ENCODE measurements around the gene TMEM61. TPM values are rescaled to one million over a fixed set of nuclear protein-coding genes. Genes with fewer than 3 reads are reported as not detected.

TMEM61 gene
- polyA plus RNA-seq, 1 of the 3 experiments (the other 2 are of a cell fraction), result not detected

DNA sequence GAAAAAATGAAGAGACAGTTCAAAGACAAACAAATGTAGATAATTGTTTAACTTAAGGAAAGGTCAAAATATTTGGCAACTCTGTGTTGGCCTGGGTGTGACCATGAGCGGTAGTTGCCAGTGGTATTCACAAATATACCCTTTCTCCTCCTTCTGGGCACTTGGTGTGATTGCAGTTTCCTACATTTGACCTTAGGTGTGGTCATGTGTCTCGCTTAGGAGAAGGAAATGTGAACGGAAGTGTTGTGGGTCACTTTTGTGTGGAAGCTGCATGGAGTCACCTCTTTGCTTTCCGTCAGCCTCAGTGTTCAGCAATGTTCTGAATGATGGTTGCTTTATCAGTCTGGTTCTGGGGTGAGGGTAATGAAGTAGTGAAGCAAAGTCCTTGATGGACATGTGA lies 55.5 kb downstream of the TMEM61 start:
- H3K9me2 ChIP-seq, result no peaks in the 10 kb centered on the region
- H3K4me3 ChIP-seq (ENCODE audit: low read depth in 2 of 2, low read length in 1 of 2), result no peak overlapping the region
- no peaks in the 10 kb centered on the region for H3F3A ChIP-seq (replicated peaks; ENCODE audit: insufficient read depth)
- no peak overlapping the region for H3K4me2 ChIP-seq
- H3K27me3 ChIP-seq (ENCODE audit: insufficient read depth), result peaks cover 57% of the 10 kb centered on the region
- POLR2A ChIA-PET, result no interaction called here
- no peak for TF ChIP-seq FOSL2 (IDR thresholded peaks at IDR 0.05; ENCODE audit: borderline replicate concordance, low read depth)
- CTCF ChIA-PET, result interaction anchor here (0.7 to 5.9 kb wide), 5 partner anchors 14 to 151 kb away, joined by 3 to 49 read pairs (median 10); no protein-coding TSS in a partner anchor
- no peak overlapping the region for H3K27ac ChIP-seq (ENCODE audit: low read depth in 2 of 2, low read length in 1 of 2)
- no peaks in the 10 kb centered on the region for H4K20me1 ChIP-seq (ENCODE audit: insufficient read depth)
- peaks cover 0 to 14% of the 10 kb centered on the region in 2 experiments; a peak in 1 of 4 replicates for H3K4me1 ChIP-seq (ENCODE audit: control insufficient read depth in 1 of 2, insufficient read depth in 2 of 2, low read depth in 1 of 2, low read length in 1 of 2)
- WGBS (ENCODE audit: low lambda C conversion rate), result 83% methylated on average over 4 of the region's 4 CpGs
- no peaks in the 10 kb centered on the region for H3K79me2 ChIP-seq (ENCODE audit: insufficient read depth)
- no peak overlapping the region for H3K9ac ChIP-seq
- no peak for DNase-seq
- H3K9me3 ChIP-seq, result no peaks in the 10 kb centered on the region
- no peak overlapping the region for H2AFZ ChIP-seq (ENCODE audit: low read depth)
- H3K36me3 ChIP-seq (replicated peaks in 1 of 2; ENCODE audit: control insufficient read depth in 1 of 2, insufficient read depth in 2 of 2, low read length in 1 of 2), result no peaks in the 10 kb centered on the region

DNA sequence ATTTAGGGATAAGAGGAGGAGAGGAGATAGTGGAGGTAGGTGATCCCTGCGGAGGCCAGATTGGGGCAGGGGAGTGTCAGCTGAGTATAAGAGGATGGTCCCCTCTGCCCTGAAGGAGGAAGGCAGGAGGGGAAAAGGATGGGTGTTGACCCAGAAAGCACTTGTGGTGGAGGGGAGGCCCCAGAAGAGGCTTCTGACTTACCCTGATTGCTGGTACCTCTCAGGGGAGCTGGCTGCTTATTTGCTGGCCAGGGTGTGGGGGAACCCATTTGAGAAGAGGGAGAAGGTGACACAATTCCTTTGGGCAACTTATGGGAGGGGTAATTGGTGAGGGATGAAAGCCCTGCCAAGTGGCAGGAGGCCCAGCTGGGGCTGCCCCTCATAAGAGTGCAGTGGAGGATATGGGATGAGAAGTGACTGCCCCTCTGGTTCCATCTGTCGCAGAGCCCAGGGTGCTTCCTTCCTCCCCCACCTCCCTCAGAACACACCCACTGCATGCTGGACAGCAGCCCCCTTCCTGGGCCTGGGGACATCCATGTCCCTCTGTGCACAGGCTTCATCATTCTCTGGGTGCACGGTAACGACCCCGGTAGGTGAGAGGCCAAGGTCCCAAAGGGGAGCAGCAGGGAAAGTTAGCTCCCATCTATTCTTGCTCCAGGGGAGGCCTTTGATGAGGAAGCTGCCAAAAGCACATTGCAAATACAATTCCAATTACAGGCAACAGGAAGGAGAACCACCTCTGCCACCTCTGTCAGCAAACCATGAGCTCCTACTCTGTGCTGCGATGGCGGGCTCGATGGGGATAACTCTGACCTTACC lies 57.5 kb downstream of the TMEM61 start:
- Histone ChIP-seq H3K27me3 (ENCODE audit: insufficient read depth) (peaks cover 71% of the 10 kb centered on the region), H3K27ac (ENCODE audit: low read depth in 2 of 2, low read length in 1 of 2) (no peak overlapping the region), H4K20me1 (ENCODE audit: insufficient read depth) (no peaks in the 10 kb centered on the region), H3K9me2 (no peaks in the 10 kb centered on the region), H3K36me3 (replicated peaks in 1 of 2; ENCODE audit: control insufficient read depth in 1 of 2, insufficient read depth in 2 of 2, low read length in 1 of 2) (no peaks in the 10 kb centered on the region), H3K4me1 (ENCODE audit: control insufficient read depth in 1 of 2, insufficient read depth in 2 of 2, low read depth in 1 of 2, low read length in 1 of 2) (peaks cover 0 to 16% of the 10 kb centered on the region in 2 experiments; a peak in 1 of 4 replicates), H3K4me3 (ENCODE audit: low read depth in 2 of 2, low read length in 1 of 2) (no peak overlapping the region), H3K79me2 (ENCODE audit: insufficient read depth) (no peaks in the 10 kb centered on the region), H3K4me2 (no peak overlapping the region), H2AFZ (ENCODE audit: low read depth) (no peak overlapping the region), H3F3A (replicated peaks; ENCODE audit: insufficient read depth) (no peaks in the 10 kb centered on the region), H3K9me3 (no peaks in the 10 kb centered on the region), H3K9ac (no peak overlapping the region)
- TF ChIP-seq RXRA (IDR thresholded peaks at IDR 0.05; ENCODE audit: borderline replicate concordance, low read depth) (no peak), YY1 (IDR thresholded peaks at IDR 0.05; ENCODE audit: low read depth) (no peak), GABPA (IDR thresholded peaks at IDR 0.05; ENCODE audit: low read depth) (no peak), NRF1 (IDR thresholded peaks at IDR 0.05; ENCODE audit: low read depth, low read length) (no peak), FOXJ3 (CRISPR knock-in tag; IDR thresholded peaks at IDR 0.05) (no peak), POLR2AphosphoS5 (IDR thresholded peaks at IDR 0.05; ENCODE audit: low read depth, low read length) (no peak), RFX5 (IDR thresholded peaks at IDR 0.05; ENCODE audit: low read length) (no peak), MXI1 (IDR thresholded peaks at IDR 0.05; ENCODE audit: low read depth, low read length) (no peak), FOXM1 (IDR thresholded peaks at IDR 0.05; ENCODE audit: low read depth) (no peak), SMC3 (IDR thresholded peaks at IDR 0.05; ENCODE audit: low read depth, low read length) (no peak), NFIC (IDR thresholded peaks at IDR 0.05; ENCODE audit: borderline replicate concordance) (no peak), MEF2A (IDR thresholded peaks at IDR 0.05; ENCODE audit: borderline replicate concordance, low read depth) (no peak)
- TF ChIP-seq, protein P1, sequence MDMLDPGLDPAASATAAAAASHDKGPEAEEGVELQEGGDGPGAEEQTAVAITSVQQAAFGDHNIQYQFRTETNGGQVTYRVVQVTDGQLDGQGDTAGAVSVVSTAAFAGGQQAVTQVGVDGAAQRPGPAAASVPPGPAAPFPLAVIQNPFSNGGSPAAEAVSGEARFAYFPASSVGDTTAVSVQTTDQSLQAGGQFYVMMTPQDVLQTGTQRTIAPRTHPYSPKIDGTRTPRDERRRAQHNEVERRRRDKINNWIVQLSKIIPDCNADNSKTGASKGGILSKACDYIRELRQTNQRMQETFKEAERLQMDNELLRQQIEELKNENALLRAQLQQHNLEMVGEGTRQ (IDR thresholded peaks at IDR 0.05; ENCODE audit: borderline replicate concordance, low read depth, low read length), result no peak
- TF ChIP-seq, protein P2, sequence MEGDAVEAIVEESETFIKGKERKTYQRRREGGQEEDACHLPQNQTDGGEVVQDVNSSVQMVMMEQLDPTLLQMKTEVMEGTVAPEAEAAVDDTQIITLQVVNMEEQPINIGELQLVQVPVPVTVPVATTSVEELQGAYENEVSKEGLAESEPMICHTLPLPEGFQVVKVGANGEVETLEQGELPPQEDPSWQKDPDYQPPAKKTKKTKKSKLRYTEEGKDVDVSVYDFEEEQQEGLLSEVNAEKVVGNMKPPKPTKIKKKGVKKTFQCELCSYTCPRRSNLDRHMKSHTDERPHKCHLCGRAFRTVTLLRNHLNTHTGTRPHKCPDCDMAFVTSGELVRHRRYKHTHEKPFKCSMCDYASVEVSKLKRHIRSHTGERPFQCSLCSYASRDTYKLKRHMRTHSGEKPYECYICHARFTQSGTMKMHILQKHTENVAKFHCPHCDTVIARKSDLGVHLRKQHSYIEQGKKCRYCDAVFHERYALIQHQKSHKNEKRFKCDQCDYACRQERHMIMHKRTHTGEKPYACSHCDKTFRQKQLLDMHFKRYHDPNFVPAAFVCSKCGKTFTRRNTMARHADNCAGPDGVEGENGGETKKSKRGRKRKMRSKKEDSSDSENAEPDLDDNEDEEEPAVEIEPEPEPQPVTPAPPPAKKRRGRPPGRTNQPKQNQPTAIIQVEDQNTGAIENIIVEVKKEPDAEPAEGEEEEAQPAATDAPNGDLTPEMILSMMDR (IDR thresholded peaks at IDR 0.05), result no peak
- TF ChIP-seq, protein P3, sequence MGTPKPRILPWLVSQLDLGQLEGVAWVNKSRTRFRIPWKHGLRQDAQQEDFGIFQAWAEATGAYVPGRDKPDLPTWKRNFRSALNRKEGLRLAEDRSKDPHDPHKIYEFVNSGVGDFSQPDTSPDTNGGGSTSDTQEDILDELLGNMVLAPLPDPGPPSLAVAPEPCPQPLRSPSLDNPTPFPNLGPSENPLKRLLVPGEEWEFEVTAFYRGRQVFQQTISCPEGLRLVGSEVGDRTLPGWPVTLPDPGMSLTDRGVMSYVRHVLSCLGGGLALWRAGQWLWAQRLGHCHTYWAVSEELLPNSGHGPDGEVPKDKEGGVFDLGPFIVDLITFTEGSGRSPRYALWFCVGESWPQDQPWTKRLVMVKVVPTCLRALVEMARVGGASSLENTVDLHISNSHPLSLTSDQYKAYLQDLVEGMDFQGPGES (IDR thresholded peaks at IDR 0.05; ENCODE audit: low read depth, low read length), result no peak
- TF ChIP-seq, protein P4, sequence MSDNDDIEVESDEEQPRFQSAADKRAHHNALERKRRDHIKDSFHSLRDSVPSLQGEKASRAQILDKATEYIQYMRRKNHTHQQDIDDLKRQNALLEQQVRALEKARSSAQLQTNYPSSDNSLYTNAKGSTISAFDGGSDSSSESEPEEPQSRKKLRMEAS (IDR thresholded peaks at IDR 0.05; ENCODE audit: low read depth), result no peak
- DNase-seq, result no peak
- ChIA-PET CTCF (interaction anchor here (0.7 to 3.0 kb wide), 3 partner anchors 16 to 87 kb away, joined by 3 to 15 read pairs (median 3); no protein-coding TSS in a partner anchor), POLR2A (no interaction called here)
- WGBS (ENCODE audit: low lambda C conversion rate), result 85% methylated on average over 7 of the region's 8 CpGs

All from SK-N-SH (cell line).